Stomach (tissue), 9 donors: ENCODE measurements around the gene ACTMAP. TPM values are rescaled to one million over a fixed set of nuclear protein-coding genes. Genes with fewer than 3 reads are reported as not detected.

ENCODE experiments used
- DNase-seq, 2 donors: peaks; one replicate each; pipeline versions ENCODE4 v3.0.0 to v3.0.0-alpha.2; 2013 to 2019
- H3K27ac ChIP-seq, 5 donors: fragments of 200-600 bp in 4 of 5; sonication (generic) in 4 of 5; one replicate each; pipeline ENCODE4 v1.5.1; 2013 to 2019; ENCODE audit warnings: mild to moderate bottlenecking in 1 of 5, moderate library complexity in 1 of 5
- H3K27me3 ChIP-seq, 3 donors: fragments of 200-600 bp; sonication (generic); one replicate each; pipeline ENCODE4 v1.5.1; 2017 to 2019; ENCODE audit warnings: mixed run types in 1 of 3
- H3K36me3 ChIP-seq, 4 donors: fragments of 200-600 bp; sonication (generic); 1 replicate in 3 of 4; 2 replicates in 1 of 4; pipeline ENCODE4 v1.5.1; 2016 to 2019
- H3K4me1 ChIP-seq, 4 donors: fragments of 200-600 bp; sonication (generic); one replicate each; pipeline ENCODE4 v1.5.1; 2016 to 2019
- H3K4me3 ChIP-seq, 4 donors: fragments of 200-600 bp; sonication (generic) in 3 of 4; one replicate each; pipeline ENCODE4 v1.5.1; 2016 to 2019; ENCODE audit warnings: mild to moderate bottlenecking in 1 of 4
- H3K9me3 ChIP-seq, 4 donors: fragments of 200-600 bp; sonication (generic); one replicate each; pipeline ENCODE4 v1.5.1; 2016 to 2019
- EP300 ChIP-seq: sonication (generic); formaldehyde crosslinking; IDR thresholded peaks from one replicate; pipeline ENCODE4 v1.6.1; 2017; ENCODE audit warnings: antibody characterized with exemption
- POLR2A ChIP-seq, 4 donors: fragments of 450-650 bp; IDR thresholded peaks; one replicate each; pipeline ENCODE4 v1.6.1; 2016; ENCODE audit warnings: antibody characterized with exemption in 4 of 4, control low read depth in 2 of 4, mild to moderate bottlenecking in 1 of 4, moderate library complexity in 1 of 4
- POLR2AphosphoS5 ChIP-seq, 3 donors: sonication (generic); formaldehyde crosslinking; IDR thresholded peaks; one replicate each; pipeline ENCODE4 v1.6.1; 2016; ENCODE audit warnings: antibody characterized with exemption in 3 of 3
- WGBS, 5 donors: extraction: QIAGEN DNeasy Blood & Tissue Kit in 3 of 5; methylation state at CpG; one replicate each; pipeline versions ENCODE4 v1.1.5 to v1.1.7; 2013 to 2018; 5-methylcytosine and 5-hydroxymethylcytosine counted together
- intact Hi-C: fragments of 100-400 bp; cut with DNase I; formaldehyde crosslinking; loops from one replicate; pipeline ENCODE4 v1.15.1; 2023; ENCODE audit warnings: low total_unique reads
- polyA plus RNA-seq, 3 donors: library from polyadenylated mRNA; stranded (reverse); fragments of 200-250 nt; gene quantifications; one replicate each; pipeline ENCODE4 v1.2.3, GENCODE V29; 2013
- total RNA-seq, 5 donors: library from RNA; depleted of rRNA; stranded (reverse); fragments of >200 nt; gene quantifications; one replicate each; pipeline versions ENCODE4 v1.1.0 to v1.2.3, GENCODE V29; 2014 to 2016
- TF ChIP-seq, protein P1 (sequence below), 7 experiments: fragments of 450-650 bp in 4 of 7; fragments of 200-600 bp in 3 of 7; sonication (generic) in 3 of 7; IDR thresholded peaks; one replicate each; pipeline ENCODE4 v1.5.1; 2016 to 2019; ENCODE audit warnings: antibody characterized with exemption in 7 of 7, control low read depth in 2 of 7, mild to moderate bottlenecking in 1 of 7
- donor health status: healthy with polysubstance abuse.
- donor health status: Bipolar disorder and iron deficiency.
- donor health status: healthy.

ACTMAP gene
- total and polyA plus RNA-seq, 8 donors = 0.73 to 24.6 (median 8.2) TPM

DNA sequence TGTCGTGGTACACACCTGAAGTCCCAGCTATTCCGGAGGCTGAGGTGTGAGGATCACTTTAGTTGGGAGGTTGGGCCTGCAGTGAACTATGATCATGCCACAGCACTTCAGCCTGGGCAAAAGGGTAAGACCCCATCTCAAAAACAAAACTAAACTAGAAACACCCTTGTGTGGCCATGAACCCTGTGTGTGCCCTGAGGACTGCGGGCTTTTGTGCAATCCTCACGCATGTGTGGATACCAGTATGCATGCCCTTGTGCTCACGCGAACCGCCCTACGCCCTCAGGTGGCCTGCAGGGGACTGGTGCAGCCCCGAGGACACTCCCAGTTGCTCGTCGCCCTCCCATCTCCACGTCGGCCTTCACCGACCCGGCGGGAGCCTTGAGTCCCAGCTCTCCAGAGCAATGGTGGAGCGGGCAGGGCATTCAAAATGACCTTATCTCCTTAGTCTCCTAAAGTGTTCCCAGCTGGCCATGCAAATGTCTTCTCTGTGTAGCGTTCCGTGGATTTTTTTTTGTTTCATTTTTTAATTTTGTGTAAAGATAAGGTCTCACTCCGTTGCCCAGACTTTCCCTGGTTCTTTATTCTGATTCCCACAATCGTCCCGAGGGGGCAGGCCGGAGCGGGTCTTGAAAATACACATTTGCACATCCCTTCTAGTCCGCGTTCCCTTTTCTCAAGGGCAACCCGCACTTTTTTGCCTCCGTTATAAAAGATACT is 47.8 kb upstream of the ACTMAP start:
- no peaks in the 10 kb centered on the region for H3K9me3 ChIP-seq
- peak; percentile 67 to 89 for DNase-seq
- H3K36me3 ChIP-seq = peaks cover 11 to 27% (median 16%) of the 10 kb centered on the region in 4 donors
- peaks cover 38 to 44% (median 41%) of the 10 kb centered on the region in 4 donors for H3K4me1 ChIP-seq
- peak overlapping the region; percentile 40 to 98 (median 71) for H3K4me3 ChIP-seq
- intact Hi-C loops = no loop called here
- peak in 2 of 3 donors; percentile 15 for TF ChIP-seq POLR2AphosphoS5 (IDR thresholded peaks at IDR 0.05)
- TF ChIP-seq EP300 = no peak
- TF ChIP-seq, protein P1, sequence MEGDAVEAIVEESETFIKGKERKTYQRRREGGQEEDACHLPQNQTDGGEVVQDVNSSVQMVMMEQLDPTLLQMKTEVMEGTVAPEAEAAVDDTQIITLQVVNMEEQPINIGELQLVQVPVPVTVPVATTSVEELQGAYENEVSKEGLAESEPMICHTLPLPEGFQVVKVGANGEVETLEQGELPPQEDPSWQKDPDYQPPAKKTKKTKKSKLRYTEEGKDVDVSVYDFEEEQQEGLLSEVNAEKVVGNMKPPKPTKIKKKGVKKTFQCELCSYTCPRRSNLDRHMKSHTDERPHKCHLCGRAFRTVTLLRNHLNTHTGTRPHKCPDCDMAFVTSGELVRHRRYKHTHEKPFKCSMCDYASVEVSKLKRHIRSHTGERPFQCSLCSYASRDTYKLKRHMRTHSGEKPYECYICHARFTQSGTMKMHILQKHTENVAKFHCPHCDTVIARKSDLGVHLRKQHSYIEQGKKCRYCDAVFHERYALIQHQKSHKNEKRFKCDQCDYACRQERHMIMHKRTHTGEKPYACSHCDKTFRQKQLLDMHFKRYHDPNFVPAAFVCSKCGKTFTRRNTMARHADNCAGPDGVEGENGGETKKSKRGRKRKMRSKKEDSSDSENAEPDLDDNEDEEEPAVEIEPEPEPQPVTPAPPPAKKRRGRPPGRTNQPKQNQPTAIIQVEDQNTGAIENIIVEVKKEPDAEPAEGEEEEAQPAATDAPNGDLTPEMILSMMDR (IDR thresholded peaks at IDR 0.05) = peak in 5 of 7 experiments; percentile 7 to 48 (median 27)
- 9 to 12% (median 10%) methylated on average over 23 to 28 of the region's 28 CpGs for WGBS, 5 donors
- H3K27ac ChIP-seq = peak overlapping the region; percentile 85 to 99 (median 97)
- no peaks in the 10 kb centered on the region for H3K27me3 ChIP-seq

DNA sequence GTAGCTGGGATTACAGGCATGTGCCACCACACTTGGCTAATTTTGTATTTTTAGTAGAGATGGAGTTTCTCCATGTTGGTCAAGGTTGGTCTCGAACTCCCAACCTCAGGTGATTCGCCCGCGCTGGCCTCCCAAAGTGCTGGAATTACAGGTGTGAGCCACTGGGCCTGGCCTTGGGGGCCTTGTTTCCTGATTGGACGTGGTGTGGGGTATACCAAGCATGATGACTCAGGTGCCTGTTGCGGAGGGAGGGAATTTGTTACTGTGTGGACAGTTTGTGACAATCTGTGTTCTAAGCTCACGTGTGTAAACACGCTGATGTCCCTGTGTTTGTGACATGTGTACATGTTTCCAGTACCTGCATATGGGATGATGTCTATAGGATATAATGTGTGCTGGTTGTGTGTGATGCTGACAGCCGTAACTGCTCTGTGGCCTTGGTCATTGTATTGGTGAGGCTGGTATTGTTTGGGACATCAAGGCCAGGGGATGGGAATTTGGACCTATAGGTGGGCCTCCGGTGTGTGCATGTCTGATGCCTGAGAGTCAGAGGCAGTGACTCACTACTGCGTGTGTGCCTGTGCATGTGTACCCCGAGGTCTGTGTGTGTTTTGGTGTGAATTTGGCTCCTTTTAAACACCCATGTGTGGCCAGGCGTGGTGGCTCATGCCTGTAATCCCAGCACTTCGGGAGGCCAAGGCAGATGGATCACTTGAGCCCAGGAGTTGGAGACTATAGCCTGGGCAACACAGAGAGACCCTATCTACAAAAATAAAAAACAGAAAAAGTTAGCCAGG is 47.1 kb upstream of the ACTMAP start:
- Histone ChIP-seq H3K36me3 (peaks cover 11 to 32% (median 22%) of the 10 kb centered on the region in 4 donors), H3K4me3 (peak overlapping the region in 1 of 4 donors; percentile 96), H3K9me3 (no peaks in the 10 kb centered on the region), H3K27me3 (no peaks in the 10 kb centered on the region), H3K27ac (peak overlapping the region; percentile 85 to 99 (median 97)), H3K4me1 (peaks cover 31 to 37% (median 33%) of the 10 kb centered on the region in 4 donors)
- intact Hi-C loops = no loop called here
- WGBS, 5 donors = 91 to 95% (median 93%) methylated on average over 14 of the region's 14 CpGs
- DNase-seq = peak in 1 of 2 donors; percentile 9
- TF ChIP-seq POLR2AphosphoS5 (IDR thresholded peaks at IDR 0.05) (no peak), EP300 (no peak), POLR2A (IDR thresholded peaks at IDR 0.05) (no peak)
- TF ChIP-seq, protein P1 (IDR thresholded peaks at IDR 0.05) = no peak

DNA sequence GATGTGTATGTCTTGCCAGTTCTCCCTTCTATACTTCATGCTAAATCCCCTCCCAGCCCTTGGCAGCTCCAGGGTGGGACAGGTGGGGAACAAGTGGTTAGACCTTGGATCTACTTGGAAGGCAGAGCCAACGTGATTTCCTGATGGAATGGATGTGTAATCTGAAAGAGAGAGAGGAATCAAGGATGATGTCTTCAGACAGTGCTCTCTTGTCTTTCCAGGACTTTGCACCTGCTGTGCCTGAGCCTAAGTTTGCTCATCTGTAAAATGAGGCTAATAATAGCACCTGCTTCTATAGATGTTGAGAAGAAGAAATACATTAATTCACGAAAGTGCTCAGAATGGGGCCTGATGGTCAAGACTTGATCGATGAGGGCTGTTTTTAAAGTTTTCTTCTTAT is 41.7 kb upstream of the ACTMAP start:
- Histone ChIP-seq H3K4me3 (no peak overlapping the region), H3K36me3 (peaks cover 6 to 65% (median 58%) of the 10 kb centered on the region in 4 donors), H3K9me3 (no peaks in the 10 kb centered on the region), H3K4me1 (peaks cover 0 to 6% (median 0%) of the 10 kb centered on the region in 4 donors), H3K27me3 (no peaks in the 10 kb centered on the region), H3K27ac (peak overlapping the region in 3 of 5 donors; percentile 16 to 59 (median 24))
- DNase-seq = peak in 1 of 2 donors; percentile 4
- no peak for TF ChIP-seq POLR2AphosphoS5 (IDR thresholded peaks at IDR 0.05)
- no peak for TF ChIP-seq EP300
- TF ChIP-seq, protein P1 (IDR thresholded peaks at IDR 0.05) = no peak
- no peak for TF ChIP-seq POLR2A (IDR thresholded peaks at IDR 0.05)
- intact Hi-C loops = no loop called here
- WGBS, 5 donors = 56 to 65% (median 56%) methylated on average over 3 of the region's 3 CpGs

DNA sequence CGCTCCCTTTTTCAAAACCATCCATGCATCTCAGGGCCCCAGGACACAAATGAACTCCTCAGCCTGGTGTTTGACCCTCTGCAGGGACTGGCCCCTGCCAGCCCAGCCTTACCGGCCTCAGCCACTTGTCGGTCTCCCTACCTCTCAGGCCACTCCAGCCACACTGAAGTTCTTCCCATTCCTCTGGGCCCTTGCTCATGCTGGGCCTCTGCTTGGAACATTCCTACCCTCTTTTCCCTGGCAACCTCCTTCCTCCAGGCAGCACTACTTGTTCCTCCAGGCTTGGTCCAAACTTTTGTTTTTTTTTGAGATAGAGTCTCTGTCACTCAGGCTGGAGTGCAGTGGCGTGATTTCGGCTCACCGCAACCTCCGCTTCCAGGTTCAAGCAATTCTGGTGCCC is 41.1 kb upstream of the ACTMAP start:
- peaks cover 0 to 6% (median 0%) of the 10 kb centered on the region in 4 donors for H3K4me1 ChIP-seq
- no peak for DNase-seq
- peaks cover 5 to 66% (median 63%) of the 10 kb centered on the region in 4 donors for H3K36me3 ChIP-seq
- TF ChIP-seq, protein P1 (IDR thresholded peaks at IDR 0.05) = no peak
- TF ChIP-seq POLR2A (IDR thresholded peaks at IDR 0.05) = no peak
- TF ChIP-seq POLR2AphosphoS5 (IDR thresholded peaks at IDR 0.05) = no peak
- TF ChIP-seq EP300 = no peak
- peak overlapping the region in 1 of 5 donors; percentile 9 for H3K27ac ChIP-seq
- intact Hi-C loops = no loop called here
- H3K27me3 ChIP-seq = no peaks in the 10 kb centered on the region
- no peak overlapping the region for H3K4me3 ChIP-seq
- WGBS, 5 donors = 74 to 96% (median 86%) methylated on average over 7 of the region's 7 CpGs
- H3K9me3 ChIP-seq = no peaks in the 10 kb centered on the region
